PC-3 (cell line): Measurements from ENCODE around the gene IQSEC3. TPM values are rescaled to one million over a fixed set of nuclear protein-coding genes. Genes with fewer than 3 reads are reported as not detected.

ENCODE experiments used
- ATAC-seq: fragments of 200-7000 bp; cut with Tn5 transposase; 2 replicates; pipeline ENCODE4 v1.9.1; 2020; ENCODE audit warnings: mild to moderate bottlenecking, moderate library complexity
- BruUV-seq: library from RNA; stranded (reverse); fragments of 400-500 nt; replicated peaks from 2 replicates; lab custom pipeline; 2021; lab: Mats Ljungman, UMichigan
- CTCF ChIA-PET: fragments of 300-600 bp; sonication (Branson Sonifier 250); formaldehyde crosslinking; loops from one replicate; lab custom pipeline; 2022; ENCODE audit warnings: antibody characterized with exemption; lab: Charles Lee
- POLR2A ChIA-PET: fragments of 300-600 bp; sonication (Branson Sonifier 250); formaldehyde crosslinking; loops from one replicate; lab custom pipeline; 2022; ENCODE audit warnings: antibody characterized with exemption; ENCODE audit not compliant: unreplicated experiment; lab: Charles Lee
- DNase-seq: peaks from one replicate; pipeline ENCODE4 v3.0.0-alpha.2; 2015
- H2AFZ ChIP-seq: fragments of 300-600 bp; sonication (generic); 2 replicates; pipeline ENCODE4 v1.6.0; 2016; ENCODE audit warnings: antibody characterized with exemption, low read length
- H3F3A ChIP-seq: fragments of 300-600 bp; sonication (generic); one replicate; pipeline ENCODE4 v1.6.0; 2017; ENCODE audit warnings: antibody characterized with exemption, low read length, control low read depth, mild to moderate bottlenecking; ENCODE audit not compliant: unreplicated experiment
- H3K27ac ChIP-seq: fragments of 300-600 bp; sonication (generic); 2 replicates; pipeline ENCODE4 v1.5.1; 2016; ENCODE audit warnings: mild to moderate bottlenecking, low read length
- H3K27me3 ChIP-seq: fragments of 300-600 bp; sonication (generic); 2 replicates; pipeline ENCODE4 v1.6.1; 2016; ENCODE audit warnings: low read length, mixed read lengths
- H3K36me3 ChIP-seq: fragments of 300-600 bp; sonication (generic); 2 replicates; pipeline ENCODE4 v1.6.1; 2016; ENCODE audit warnings: low read depth, mixed run types, low read length, mixed read lengths
- H3K4me1 ChIP-seq: fragments of 300-600 bp; sonication (generic); 2 replicates; pipeline ENCODE4 v1.5.1; 2016; ENCODE audit warnings: low read length; ENCODE audit not compliant: insufficient read depth
- H3K4me2 ChIP-seq: fragments of 300-600 bp; sonication (generic); 2 replicates; pipeline ENCODE4 v1.6.0; 2016; ENCODE audit warnings: low read length
- H3K4me3 ChIP-seq: fragments of 300-600 bp; sonication (generic); 2 replicates; pipeline ENCODE4 v1.5.1; 2016; ENCODE audit warnings: mild to moderate bottlenecking, low read length, mixed read lengths
- H3K79me2 ChIP-seq: fragments of 300-600 bp; sonication (generic); 2 replicates; pipeline ENCODE4 v1.6.1; 2017; ENCODE audit warnings: low read length, mixed read lengths
- H3K9ac ChIP-seq: fragments of 300-600 bp; sonication (generic); 2 replicates; pipeline ENCODE4 v1.6.0; 2016; ENCODE audit warnings: mild to moderate bottlenecking, low read length
- H3K9me2 ChIP-seq: fragments of 300-600 bp; sonication (generic); replicated peaks from 2 replicates; pipeline ENCODE4 v1.6.1; 2016; ENCODE audit warnings: mixed run types, low read length, mixed read lengths
- H3K9me3 ChIP-seq: fragments of 300-600 bp; sonication (generic); 2 replicates; pipeline ENCODE4 v1.6.1; 2016; ENCODE audit warnings: low read length, mixed read lengths
- H4K20me1 ChIP-seq: fragments of 300-600 bp; sonication (generic); 2 replicates; pipeline ENCODE4 v1.6.1; 2016; ENCODE audit warnings: low read length, mixed read lengths
- EZH2 ChIP-seq: fragments of 300-600 bp; sonication (generic); IDR thresholded peaks from one replicate; pipeline ENCODE4 v1.6.1; 2017; ENCODE audit warnings: antibody characterized with exemption, mild to moderate bottlenecking, low read length; ENCODE audit not compliant: unreplicated experiment
- EZH2phosphoT487 ChIP-seq: fragments of 300-600 bp; sonication (generic); IDR thresholded peaks from 2 replicates; pipeline ENCODE4 v1.6.1; 2018; ENCODE audit warnings: mild to moderate bottlenecking, antibody characterized with exemption, low read length, borderline replicate concordance
- intact Hi-C: fragments of 100-400 bp; cut with micrococcal nuclease; formaldehyde crosslinking; loops from 2 replicates; pipeline ENCODE4 v1.9.0; 2023
- total RNA-seq: library from RNA; depleted of rRNA; stranded (reverse); fragments of >200 nt; gene quantifications from 2 replicates; pipeline ENCODE4 v1.2.3, GENCODE V29; 2014
- TF ChIP-seq, protein P1 (sequence below): fragments of 300-600 bp; sonication (generic); conservative IDR thresholded peaks from 2 replicates; pipeline ENCODE4 v1.5.1; 2017; ENCODE audit warnings: antibody characterized with exemption, low read depth, mild to moderate bottlenecking, low read length

Gene IQSEC3
- total RNA-seq, 1 experiment from 2014 or later: 0.11 TPM

DNA sequence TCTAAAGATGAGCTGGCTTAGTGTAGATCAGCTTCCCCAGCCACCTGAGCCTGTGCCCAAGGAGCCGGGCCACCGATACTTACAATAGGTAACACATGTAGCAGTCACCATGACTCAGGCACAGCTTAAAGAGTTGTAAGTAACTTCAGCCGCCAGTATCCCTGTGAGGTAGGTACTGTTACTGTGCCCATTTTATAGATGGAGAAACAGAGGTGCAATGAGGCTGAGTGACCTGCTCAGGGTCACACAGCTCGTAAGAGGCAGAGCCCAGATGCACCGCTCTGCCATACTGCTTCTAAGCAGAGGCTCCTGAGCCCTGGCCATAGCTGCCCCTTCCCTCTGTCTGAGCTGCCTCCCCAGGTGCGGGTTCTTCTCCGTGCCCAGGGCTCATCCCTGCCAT is 58.5 kb downstream of the IQSEC3 start:
- intact Hi-C loops: no loop called here
- Histone ChIP-seq H3K4me3 (no peak overlapping the region), H3K9me2 (no peaks in the 10 kb centered on the region), H3K27me3 (peaks cover 4% of the 10 kb centered on the region; the same call in 1 of the 2 replicates), H3K9me3 (no peaks in the 10 kb centered on the region), H3F3A (no peaks in the 10 kb centered on the region), H3K36me3 (no peaks in the 10 kb centered on the region), H3K4me1 (no peaks in the 10 kb centered on the region), H3K9ac (no peak overlapping the region), H3K79me2 (no peaks in the 10 kb centered on the region), H3K27ac (no peak overlapping the region), H4K20me1 (no peaks in the 10 kb centered on the region), H2AFZ (no peak overlapping the region), H3K4me2 (no peak overlapping the region)
- ATAC-seq (no peak), DNase-seq (no peak)
- no TSS peak for BruUV-seq
- CTCF ChIA-PET: no interaction called here
- TF ChIP-seq EZH2phosphoT487 (no peak), EZH2 (no peak)
- TF ChIP-seq, protein P1, sequence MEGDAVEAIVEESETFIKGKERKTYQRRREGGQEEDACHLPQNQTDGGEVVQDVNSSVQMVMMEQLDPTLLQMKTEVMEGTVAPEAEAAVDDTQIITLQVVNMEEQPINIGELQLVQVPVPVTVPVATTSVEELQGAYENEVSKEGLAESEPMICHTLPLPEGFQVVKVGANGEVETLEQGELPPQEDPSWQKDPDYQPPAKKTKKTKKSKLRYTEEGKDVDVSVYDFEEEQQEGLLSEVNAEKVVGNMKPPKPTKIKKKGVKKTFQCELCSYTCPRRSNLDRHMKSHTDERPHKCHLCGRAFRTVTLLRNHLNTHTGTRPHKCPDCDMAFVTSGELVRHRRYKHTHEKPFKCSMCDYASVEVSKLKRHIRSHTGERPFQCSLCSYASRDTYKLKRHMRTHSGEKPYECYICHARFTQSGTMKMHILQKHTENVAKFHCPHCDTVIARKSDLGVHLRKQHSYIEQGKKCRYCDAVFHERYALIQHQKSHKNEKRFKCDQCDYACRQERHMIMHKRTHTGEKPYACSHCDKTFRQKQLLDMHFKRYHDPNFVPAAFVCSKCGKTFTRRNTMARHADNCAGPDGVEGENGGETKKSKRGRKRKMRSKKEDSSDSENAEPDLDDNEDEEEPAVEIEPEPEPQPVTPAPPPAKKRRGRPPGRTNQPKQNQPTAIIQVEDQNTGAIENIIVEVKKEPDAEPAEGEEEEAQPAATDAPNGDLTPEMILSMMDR: no peak
- POLR2A ChIA-PET: no interaction called here

DNA sequence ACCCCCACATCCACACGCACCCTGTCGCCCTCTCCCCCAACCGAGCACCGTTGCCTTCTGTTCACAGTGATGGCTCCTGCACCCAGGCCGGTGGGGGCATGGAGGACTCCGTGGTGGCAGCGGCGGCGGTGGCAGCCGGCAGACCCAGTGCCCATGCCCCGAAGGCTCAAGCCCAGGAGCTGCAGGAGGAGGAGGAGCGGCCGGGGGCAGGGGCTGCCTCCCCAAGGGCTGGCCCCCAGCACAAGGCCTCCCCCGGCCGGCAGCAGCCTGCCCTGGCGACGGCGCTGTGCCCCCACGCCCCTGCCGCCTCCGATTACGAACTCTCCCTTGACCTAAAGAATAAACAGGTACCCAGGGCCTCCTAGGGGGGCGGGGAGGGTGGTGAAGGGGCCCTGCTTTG is 59.0 kb downstream of the IQSEC3 start:
- no peak overlapping the region for H2AFZ ChIP-seq
- DNase-seq (no peak), ATAC-seq (no peak)
- H4K20me1 ChIP-seq: no peaks in the 10 kb centered on the region
- H3K27me3 ChIP-seq: peaks cover 4% of the 10 kb centered on the region; the same call in 1 of the 2 replicates
- H3F3A ChIP-seq: no peaks in the 10 kb centered on the region
- H3K9ac ChIP-seq: no peak overlapping the region
- H3K4me1 ChIP-seq: no peaks in the 10 kb centered on the region
- CTCF ChIA-PET: no interaction called here
- TF ChIP-seq, protein P1: no peak
- no peak for TF ChIP-seq EZH2
- TF ChIP-seq EZH2phosphoT487: no peak
- H3K4me2 ChIP-seq: no peak overlapping the region
- H3K79me2 ChIP-seq: no peaks in the 10 kb centered on the region
- intact Hi-C loops: no loop called here
- H3K27ac ChIP-seq: no peak overlapping the region
- no peaks in the 10 kb centered on the region for H3K9me3 ChIP-seq
- no peaks in the 10 kb centered on the region for H3K9me2 ChIP-seq
- POLR2A ChIA-PET: no interaction called here
- H3K4me3 ChIP-seq: no peak overlapping the region
- no peaks in the 10 kb centered on the region for H3K36me3 ChIP-seq
- BruUV-seq: no TSS peak

DNA sequence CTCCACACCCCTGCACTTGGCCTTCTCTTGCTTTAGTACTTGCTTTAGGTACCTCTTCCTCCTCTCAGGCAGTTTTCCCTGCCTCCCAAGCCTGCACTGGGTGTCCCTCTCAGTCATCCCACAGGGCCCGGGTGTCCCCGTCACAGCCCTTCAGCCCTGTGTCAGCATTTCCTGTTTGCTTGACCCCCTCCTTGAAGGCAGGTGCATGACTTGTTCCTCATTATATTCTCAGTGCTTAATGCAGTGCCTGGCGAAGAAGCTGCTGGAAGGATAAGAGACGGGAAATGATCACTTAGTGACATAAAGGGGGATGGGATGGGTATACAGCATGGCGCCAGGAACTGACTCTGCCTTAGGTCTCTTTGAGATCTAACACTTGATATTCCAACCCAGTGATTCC is 61.5 kb downstream of the IQSEC3 start:
- Histone ChIP-seq H3K4me1 (no peaks in the 10 kb centered on the region; the same call in 1 of the 2 replicates), H2AFZ (no peak overlapping the region), H3K9me3 (no peaks in the 10 kb centered on the region), H3K4me2 (no peak overlapping the region), H4K20me1 (no peaks in the 10 kb centered on the region), H3K27ac (no peak overlapping the region), H3K79me2 (no peaks in the 10 kb centered on the region), H3K27me3 (peaks cover 4% of the 10 kb centered on the region; the same call in 1 of the 2 replicates), H3K36me3 (no peaks in the 10 kb centered on the region), H3K9ac (no peak overlapping the region), H3K4me3 (no peak overlapping the region), H3K9me2 (no peaks in the 10 kb centered on the region), H3F3A (no peaks in the 10 kb centered on the region)
- CTCF ChIA-PET: no interaction called here
- intact Hi-C loops: no loop called here
- DNase-seq: no peak
- TF ChIP-seq, protein P1: no peak
- TF ChIP-seq EZH2phosphoT487 (no peak), EZH2 (no peak)
- POLR2A ChIA-PET: no interaction called here
- BruUV-seq: no TSS peak
- no peak for ATAC-seq
